ENCODE measurements around the gene CHEK2.
A peak's percentile ranks its signal among the peaks of the same experiment; 100 is the strongest.
"Not testable (repeated sequence)": the region's sequence is repeated elsewhere in the genome, so short reads cannot be mapped to it uniquely, and the experiment has no call there.

The CHEK2 gene

DNA sequence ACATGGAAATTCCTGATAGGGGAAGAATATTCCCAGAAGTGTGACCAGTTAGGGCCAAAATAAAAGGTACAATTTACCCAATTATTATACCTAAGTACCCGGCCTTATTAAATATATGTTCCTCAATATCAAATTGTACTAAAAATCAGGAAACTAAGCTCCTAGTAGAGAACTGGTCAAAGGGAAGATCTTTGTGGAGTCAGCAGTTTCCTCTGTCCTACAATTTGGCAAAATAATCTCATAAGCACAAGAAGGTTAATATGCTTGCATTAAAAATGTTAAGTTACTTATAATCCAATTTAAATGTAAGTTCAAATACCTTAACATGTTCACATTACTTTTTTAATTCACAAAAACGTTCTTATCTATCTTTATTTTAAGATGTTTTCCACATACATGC is 72.2 kb downstream of the CHEK2 start:
- peaks cover 27% of the 10 kb centered on the region for H3K36me3 Mint-ChIP-seq (ENCODE audit: low read depth)
- H3K9me3 Mint-ChIP-seq: peaks cover 15% of the 10 kb centered on the region
- no peaks in the 10 kb centered on the region for H3K27me3 Mint-ChIP-seq (ENCODE audit: low read depth)
- no peak overlapping the region for H3K27ac Mint-ChIP-seq
- TF ChIP-seq, protein P1, sequence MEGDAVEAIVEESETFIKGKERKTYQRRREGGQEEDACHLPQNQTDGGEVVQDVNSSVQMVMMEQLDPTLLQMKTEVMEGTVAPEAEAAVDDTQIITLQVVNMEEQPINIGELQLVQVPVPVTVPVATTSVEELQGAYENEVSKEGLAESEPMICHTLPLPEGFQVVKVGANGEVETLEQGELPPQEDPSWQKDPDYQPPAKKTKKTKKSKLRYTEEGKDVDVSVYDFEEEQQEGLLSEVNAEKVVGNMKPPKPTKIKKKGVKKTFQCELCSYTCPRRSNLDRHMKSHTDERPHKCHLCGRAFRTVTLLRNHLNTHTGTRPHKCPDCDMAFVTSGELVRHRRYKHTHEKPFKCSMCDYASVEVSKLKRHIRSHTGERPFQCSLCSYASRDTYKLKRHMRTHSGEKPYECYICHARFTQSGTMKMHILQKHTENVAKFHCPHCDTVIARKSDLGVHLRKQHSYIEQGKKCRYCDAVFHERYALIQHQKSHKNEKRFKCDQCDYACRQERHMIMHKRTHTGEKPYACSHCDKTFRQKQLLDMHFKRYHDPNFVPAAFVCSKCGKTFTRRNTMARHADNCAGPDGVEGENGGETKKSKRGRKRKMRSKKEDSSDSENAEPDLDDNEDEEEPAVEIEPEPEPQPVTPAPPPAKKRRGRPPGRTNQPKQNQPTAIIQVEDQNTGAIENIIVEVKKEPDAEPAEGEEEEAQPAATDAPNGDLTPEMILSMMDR (IDR thresholded peaks at IDR 0.05; ENCODE audit: unreplicated experiment in 3 of 3): no peak
- H3K4me3 Mint-ChIP-seq: no peak overlapping the region
- peaks cover 5% of the 10 kb centered on the region for H3K4me1 Mint-ChIP-seq

DNA sequence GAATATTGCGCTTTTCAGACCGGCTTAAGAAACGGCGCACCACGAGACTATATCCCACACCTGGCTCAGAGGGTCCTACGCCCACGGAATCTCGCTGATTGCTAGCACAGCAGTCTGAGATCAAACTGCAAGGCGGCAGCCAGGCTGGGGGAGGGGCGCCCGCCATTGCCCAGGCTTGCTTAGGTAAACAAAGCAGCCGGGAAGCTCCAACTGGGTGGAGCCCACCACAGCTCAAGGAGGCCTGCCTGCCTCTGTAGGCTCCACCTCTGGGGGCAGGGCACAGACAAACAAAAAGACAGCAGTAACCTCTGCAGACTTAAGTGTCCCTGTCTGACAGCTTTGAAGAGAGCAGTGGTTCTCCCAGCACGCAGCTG is 78.1 kb downstream of the CHEK2 start:
- not testable (repeated sequence) for H3K27me3 Mint-ChIP-seq (ENCODE audit: low read depth); H3K9me3 Mint-ChIP-seq; H3K4me3 Mint-ChIP-seq; H3K27ac Mint-ChIP-seq; H3K4me1 Mint-ChIP-seq; H3K36me3 Mint-ChIP-seq (ENCODE audit: low read depth)

DNA sequence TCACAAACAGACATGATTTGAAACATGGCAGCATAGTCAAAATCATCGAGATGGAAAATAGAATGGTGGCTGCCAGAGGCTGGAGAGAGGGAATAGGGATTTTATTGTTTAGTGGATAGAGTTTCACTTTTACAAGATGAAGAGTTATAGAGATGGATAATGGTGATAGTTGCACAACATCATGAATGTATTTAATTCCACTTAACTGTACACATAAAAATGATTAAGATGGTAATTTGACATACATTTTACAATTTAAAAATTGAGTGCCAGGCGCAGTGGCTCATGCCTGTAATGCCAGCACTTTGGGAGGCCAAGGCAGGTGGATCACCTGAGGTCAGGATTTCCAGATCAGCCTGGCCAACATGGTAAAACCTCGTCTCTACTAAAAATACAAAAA is 83.2 kb downstream of the CHEK2 start:
- H3K4me1 Mint-ChIP-seq: no peaks in the 10 kb centered on the region

DNA sequence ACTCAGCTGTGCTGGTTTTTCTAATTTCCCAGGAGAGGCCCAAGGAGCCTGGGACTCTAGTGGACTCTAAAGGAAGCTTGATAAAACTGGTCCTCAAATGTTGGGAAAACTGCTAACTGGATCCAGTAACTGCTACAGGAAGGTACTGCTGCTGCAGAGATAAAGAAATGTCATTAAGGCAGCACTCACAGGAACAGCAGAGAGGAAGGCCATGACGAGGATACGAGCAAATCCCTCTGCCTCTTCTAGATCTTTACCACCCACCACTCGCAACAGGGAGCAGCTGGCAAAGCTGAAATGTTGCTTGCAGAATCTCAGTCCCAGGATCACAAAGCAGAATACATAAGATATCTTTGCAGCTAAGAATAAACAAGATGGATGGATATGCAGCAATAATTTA is 85.4 kb downstream of the CHEK2 start:
- TF ChIP-seq, protein P1 (IDR thresholded peaks at IDR 0.05; ENCODE audit: unreplicated experiment in 3 of 3): no peak
- H3K36me3 Mint-ChIP-seq (ENCODE audit: low read depth): peaks cover 37% of the 10 kb centered on the region
- H3K4me3 Mint-ChIP-seq: no peak overlapping the region
- H3K9me3 Mint-ChIP-seq: peaks cover 10% of the 10 kb centered on the region
- H3K27me3 Mint-ChIP-seq (ENCODE audit: low read depth): no peaks in the 10 kb centered on the region
- H3K27ac Mint-ChIP-seq: peak overlapping the region in 1 of 3 experiments; percentile 53
- no peaks in the 10 kb centered on the region for H3K4me1 Mint-ChIP-seq

More for the DNA sequence above, 83.2 kb downstream of the CHEK2 start:
- Mint-ChIP-seq H3K27ac (peak overlapping the region in 1 of 3 experiments; percentile 3), H3K9me3 (peaks cover 15% of the 10 kb centered on the region), H3K4me3 (no peak overlapping the region), H3K27me3 (ENCODE audit: low read depth) (no peaks in the 10 kb centered on the region), H3K36me3 (ENCODE audit: low read depth) (peaks cover 29% of the 10 kb centered on the region)
- TF ChIP-seq, protein P1 (IDR thresholded peaks at IDR 0.05; ENCODE audit: unreplicated experiment in 3 of 3): no peak

DNA sequence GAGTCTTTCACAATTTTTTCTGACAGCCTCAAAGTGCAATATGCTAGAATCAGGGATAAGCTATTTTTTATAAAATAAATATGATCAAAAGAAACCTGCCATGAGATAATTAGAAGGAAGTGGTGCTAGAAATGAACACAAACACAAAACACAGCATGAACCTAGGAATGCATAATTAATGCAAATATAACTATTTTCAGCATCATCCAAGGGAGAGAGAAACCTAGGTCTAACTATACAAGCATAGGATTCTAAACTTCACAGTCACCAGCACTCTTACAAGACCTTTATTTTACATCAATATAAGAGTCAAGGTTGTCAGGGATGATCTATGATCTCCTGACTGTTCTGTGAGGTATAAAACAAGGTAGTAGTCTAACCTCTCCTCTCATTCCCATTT is 91.2 kb downstream of the CHEK2 start:
- H3K4me3 Mint-ChIP-seq: no peak overlapping the region
- H3K9me3 Mint-ChIP-seq: peaks cover 8% of the 10 kb centered on the region
- H3K27ac Mint-ChIP-seq: no peak overlapping the region
- TF ChIP-seq, protein P1 (IDR thresholded peaks at IDR 0.05; ENCODE audit: unreplicated experiment in 3 of 3): no peak
- peaks cover 49% of the 10 kb centered on the region for H3K36me3 Mint-ChIP-seq (ENCODE audit: low read depth)
- no peaks in the 10 kb centered on the region for H3K4me1 Mint-ChIP-seq
- no peaks in the 10 kb centered on the region for H3K27me3 Mint-ChIP-seq (ENCODE audit: low read depth)

DNA sequence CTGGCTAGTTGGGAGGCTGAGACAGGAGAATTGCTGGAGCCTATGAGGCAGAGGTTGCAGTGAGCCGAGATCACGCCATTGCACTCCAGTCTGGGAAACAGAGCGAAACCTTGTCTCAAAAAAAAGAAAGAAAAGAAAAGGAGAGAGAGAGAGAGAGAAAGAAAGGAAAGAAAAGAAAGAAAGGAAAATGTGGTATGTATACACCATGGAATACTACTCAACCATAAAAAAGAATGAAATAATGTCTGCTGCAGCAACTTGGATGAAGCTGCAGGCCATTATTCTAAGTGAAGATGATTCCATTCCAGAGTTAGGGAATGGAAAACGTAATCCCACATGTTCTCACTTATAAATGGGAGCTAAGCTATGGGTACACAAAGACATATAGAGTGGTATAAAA is 92.8 kb downstream of the CHEK2 start:
- peaks cover 37% of the 10 kb centered on the region for H3K36me3 Mint-ChIP-seq (ENCODE audit: low read depth)
- TF ChIP-seq, protein P1 (IDR thresholded peaks at IDR 0.05; ENCODE audit: unreplicated experiment in 3 of 3): no peak
- H3K4me1 Mint-ChIP-seq: no peaks in the 10 kb centered on the region
- H3K27me3 Mint-ChIP-seq (ENCODE audit: low read depth): no peaks in the 10 kb centered on the region
- no peak overlapping the region for H3K27ac Mint-ChIP-seq
- peaks cover 4% of the 10 kb centered on the region for H3K9me3 Mint-ChIP-seq
- no peak overlapping the region for H3K4me3 Mint-ChIP-seq
